IPS DF 4.7 (cell line): Measurements from ENCODE around the gene DEFB108B.
A peak's percentile ranks its signal among the peaks of the same experiment; 100 is the strongest.
"Not testable (repeated sequence)": the region's sequence is repeated elsewhere in the genome, so short reads cannot be mapped to it uniquely, and the experiment has no call there.

Experiments used
- DNase-seq: peaks from one replicate; pipeline ENCODE4 v3.0.0-alpha.2; 2013; ENCODE audit warnings: low spot score; ENCODE audit errors: extremely low read depth

Gene DEFB108B

DNA sequence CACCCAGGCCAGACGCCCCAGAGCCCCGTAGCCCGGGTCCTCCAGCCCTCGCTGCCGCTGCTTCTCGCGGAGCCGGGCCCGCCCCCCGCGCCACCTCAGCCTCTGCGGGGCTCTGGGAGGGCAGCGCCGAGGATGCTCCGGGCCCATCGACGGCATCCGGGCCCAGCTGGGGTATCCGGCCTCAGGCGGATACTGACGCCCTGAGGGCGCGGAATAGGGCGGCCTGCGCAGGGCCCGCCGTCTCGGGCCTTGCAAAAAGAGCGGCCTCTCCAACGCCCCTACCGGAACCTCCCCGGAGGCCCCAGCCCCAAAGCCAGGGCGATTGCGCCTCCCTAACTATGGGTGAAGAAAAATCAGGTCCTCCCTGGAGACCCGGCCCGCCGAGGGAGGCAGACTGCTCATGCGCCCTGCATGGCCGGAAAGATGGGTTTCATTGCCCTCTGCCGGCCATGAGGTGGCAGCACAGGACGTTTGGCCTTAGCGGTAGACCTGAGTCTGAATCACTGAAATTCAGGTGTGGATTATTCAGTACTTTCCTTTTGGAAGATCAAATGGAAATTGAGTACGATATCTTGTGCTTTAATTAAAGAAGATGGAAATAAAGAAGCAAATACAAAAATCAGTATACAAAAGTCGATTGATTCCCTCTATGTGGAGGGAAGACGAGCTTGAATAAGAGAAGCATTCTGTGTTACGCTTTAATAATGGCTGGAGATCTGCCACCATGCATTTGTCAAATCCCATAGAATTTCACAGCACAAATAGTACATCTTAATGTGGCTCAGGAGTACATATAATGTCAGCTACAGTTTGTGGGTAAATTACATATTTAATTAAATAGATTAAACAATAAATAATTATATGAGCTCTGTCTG lies 19.3 kb upstream of the DEFB108B start:
- not testable (repeated sequence) for DNase-seq

DNA sequence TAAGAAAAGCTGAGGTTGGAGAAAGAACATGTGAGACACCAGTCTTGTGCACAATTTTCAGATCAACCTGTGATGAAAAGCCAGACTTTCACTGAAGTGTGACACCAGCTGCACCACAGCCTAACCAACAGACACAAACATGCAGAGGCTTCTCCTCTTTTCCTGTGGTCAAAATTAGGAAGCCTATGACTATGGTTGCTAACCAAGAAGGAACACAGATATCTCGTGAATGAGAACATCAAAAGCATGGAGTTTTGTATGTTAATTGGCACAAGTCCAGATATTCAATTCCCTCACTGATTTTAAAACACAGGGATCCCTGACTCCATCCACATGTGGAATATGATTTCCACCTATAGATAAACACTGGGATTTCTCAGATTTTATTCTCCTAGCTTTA lies 11.5 kb upstream of the DEFB108B start:
- not testable (repeated sequence) for DNase-seq

DNA sequence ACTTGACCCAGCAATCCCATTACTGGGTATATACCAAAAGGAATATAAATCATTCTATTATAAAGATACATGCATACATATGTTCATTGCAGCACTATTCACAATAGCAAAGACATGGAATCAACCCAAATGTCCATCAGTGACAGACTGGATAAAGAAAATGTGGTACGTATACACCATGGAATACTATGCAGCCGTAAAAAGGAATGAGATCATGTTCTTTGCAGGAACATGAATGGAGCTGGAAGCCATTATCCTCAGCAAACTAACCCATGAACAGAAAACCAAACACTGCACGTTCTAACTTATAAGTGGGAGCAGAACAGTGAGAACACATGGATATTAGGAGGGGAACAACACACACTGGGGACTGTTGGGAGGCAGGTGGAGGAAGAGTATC lies 3.8 kb upstream of the DEFB108B start:
- DNase-seq = not testable (repeated sequence)

DNA sequence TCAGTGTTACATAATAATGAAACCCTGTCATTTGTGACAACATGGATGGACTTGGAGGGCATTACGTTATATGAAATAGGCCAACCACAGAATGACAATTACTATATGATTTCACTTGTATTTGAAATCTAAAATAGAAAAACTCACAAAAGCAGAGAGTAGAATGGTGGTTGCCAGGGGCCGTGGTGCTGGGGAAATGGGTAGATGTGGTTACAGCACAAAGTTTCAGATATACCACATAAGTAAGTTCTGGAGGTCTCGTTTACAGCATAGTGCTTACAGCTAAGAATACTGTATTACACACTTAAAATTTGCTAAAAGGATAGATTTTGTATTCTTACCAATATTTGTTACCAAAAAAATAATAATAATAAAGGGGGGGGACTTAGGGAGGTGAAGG lies 3.3 kb upstream of the DEFB108B start:
- not testable (repeated sequence) for DNase-seq

DNA sequence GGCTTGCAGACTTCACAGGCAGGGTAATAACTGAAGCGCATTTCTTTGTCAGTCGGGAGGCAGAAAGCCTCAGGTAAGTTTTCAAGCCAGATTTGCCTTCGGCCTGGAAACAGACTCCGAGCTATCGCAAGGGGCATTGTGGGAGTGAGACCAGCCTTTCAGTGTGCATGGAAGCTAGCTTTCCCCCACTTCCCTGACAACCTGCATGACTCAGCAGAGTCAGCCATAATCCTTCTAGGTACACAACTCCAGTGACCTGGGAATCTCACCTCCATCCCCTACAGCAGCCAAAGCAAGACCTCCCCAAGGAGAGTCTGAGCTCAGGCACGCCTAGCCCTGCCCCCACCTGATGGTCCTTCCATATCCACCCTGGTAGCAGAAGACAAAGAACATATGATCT lies 9.7 kb downstream of the DEFB108B start:
- not testable (repeated sequence) for DNase-seq

DNA sequence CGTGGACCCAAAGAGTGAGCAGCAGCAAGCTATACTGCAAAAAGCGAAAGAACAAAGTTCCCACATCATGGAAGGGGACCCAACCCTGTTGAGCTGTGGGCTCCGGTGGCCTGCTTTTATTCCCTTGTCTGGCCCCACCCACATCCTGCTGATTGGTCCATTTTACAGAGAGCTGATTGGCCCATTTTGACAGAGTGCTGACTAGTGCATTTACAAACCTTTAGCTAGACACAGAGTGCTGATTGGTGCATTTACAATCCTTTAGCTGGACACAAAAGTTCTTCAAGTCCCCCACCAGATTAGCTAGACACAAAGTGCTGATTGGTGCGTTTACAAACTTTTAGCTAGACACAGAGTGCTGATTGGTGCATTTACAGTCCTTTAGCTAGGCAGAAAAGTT lies 10.4 kb downstream of the DEFB108B start:
- DNase-seq = not testable (repeated sequence)

DNA sequence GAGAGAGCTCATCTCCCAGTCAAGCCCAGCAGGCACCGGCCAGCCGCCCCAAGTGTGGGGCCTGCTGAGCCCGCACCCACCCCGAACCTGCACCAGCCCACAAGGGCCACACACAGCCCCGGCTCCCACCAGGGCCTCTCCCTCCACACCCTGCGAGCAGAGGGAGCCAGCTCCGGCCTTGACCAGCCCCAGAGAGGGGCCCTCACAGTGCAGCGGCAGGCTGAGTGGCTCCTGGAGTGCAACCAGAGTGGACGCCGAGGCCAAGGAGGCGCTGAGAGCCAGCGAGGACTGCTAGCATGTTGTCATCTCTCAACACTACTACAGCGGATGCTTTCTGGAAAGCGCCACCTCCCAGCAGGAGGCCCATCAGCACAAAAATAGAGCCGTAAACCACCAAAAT lies 10.9 kb downstream of the DEFB108B start:
- DNase-seq = peak; percentile 19

DNA sequence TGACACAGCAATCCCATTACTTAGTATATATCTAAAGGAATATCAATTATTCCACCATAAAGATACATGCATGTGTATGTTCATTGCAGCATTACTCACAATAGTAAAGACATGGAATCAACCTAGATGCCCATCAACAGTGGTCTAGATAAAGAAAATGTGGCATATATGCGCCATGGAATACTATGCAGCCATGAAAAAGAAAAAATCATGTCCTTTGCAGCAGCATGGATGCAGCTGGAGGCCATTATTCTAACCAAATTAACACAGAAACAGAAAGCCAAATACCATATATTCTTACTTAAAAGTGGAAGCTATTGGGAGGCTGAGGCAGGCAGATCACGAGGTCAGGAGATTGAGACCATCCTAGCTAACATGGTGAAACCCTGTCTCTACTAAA lies 20.9 kb downstream of the DEFB108B start:
- DNase-seq = not testable (repeated sequence)

DNA sequence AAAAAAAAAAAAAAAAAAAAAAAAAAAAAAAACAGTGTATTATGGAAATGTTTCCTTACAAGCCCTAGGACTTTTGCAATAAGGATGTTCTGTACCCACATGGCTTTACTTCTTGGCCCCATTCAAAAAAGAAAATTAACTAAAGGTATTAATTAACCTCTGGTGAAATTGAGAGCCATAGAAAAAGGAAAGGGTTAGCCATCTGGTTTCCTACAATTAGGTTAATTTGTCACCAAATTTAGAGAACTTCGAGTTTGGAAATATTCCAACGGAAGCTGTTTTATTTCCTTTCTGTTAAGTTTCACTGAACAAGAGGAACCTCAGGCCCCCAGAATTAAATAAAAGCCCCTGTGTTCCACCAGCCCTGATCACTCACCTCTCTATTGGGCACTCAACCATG lies 22.9 kb downstream of the DEFB108B start:
- not testable (repeated sequence) for DNase-seq

DNA sequence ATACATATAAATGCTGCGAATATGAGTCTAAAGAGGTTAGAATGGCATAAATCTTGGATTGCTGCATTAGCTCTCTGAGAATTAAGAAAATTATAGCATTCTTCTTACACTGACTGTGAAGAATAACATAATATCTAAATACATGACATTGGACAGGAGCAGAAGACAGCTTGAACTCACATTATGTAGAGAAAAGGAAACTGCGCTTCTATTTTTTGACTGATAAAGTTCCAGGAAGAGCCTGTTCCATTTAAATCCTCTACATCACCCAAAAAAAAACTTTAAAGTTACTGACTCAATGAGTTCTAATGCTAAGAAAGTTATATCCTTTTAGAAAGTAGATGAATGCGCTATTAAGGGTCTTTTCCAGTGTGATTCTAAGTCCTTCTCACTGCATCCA lies 27.8 kb downstream of the DEFB108B start:
- not testable (repeated sequence) for DNase-seq

DNA sequence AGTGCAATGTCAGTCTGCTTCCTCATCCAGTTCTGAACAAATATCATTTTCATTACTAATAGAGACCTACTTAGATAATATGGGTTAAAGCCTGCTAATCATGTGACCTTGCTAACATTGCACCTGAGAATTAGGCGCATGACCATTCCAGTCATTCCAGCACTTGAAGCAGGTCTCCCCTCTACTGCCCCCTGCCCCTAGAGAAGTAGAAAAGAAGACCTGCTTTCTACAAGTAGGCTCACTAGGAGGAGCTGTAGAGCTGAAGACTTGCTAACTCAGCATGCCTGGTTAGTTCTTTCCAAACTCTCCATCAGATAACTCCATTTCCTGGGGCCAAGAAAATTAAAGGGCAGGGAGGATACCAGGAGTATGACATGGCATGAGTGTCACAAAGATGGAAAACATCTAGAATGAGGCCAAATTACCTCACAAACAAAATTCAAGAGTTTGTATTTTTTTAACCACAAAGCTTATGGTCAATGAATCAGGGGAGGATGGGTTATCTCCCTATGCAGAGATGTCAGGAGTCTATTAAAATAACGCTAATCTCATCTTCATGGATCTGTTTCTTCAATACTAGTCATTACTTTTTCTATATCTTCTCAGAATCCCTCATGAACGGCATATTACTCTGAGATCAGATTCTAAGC lies 31.1 kb downstream of the DEFB108B start:
- DNase-seq = peak; percentile 56

DNA sequence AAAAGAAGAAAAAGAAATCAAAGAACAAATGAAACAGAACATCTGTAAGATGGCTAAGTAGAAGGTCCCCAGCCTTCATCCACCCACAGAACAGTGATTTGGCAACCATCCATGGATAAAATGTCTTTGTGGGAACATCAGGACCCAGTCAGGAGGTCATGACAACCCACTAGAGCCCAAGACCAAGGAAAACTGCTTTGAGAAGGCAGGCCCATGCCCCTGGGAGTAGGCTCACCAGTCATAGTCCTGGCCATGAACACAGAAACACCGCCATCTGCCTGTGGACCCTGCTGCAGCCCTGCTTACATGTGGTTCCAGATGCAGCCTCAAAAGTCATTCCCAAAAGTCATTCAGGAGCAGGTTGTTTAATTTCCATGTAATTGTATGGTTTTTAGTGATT lies 34.2 kb downstream of the DEFB108B start:
- DNase-seq = not testable (repeated sequence)

DNA sequence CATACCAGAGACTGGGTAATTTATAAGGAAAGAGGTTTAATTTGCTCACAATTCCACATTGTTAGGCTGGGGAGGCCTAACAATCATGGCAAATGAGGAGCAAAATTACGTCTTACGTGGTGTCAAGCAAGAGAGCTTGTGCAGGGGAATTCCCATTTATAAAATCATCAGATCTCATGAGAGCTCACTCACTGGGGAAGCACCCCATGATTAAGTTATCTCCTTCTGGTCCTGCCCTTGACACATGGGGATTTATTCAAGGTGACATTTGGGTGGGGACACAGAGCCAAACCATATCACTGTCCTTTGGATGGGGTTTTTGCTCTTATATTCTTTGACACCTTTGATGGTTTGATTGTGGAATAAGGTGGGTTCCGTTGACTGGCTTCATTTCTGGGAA lies 36.9 kb downstream of the DEFB108B start:
- not testable (repeated sequence) for DNase-seq

DNA sequence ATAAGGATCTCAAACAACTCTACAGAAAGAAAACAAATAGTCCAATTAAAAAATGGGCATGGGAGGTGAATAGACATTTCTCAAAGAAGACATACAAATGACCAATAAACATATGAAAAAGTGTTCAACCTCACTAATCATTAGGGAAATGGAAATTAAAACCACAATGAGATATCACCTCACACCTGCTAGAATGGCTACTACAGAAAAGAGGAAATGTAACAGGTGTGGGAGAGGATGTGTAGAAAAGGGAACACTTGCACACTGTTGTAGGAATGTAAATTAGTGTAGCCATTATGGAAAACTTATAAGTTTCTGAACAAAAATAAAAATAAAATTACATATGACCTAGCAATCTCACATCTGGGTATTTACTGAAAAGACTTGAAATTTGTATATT lies 37.7 kb downstream of the DEFB108B start:
- not testable (repeated sequence) for DNase-seq

DNA sequence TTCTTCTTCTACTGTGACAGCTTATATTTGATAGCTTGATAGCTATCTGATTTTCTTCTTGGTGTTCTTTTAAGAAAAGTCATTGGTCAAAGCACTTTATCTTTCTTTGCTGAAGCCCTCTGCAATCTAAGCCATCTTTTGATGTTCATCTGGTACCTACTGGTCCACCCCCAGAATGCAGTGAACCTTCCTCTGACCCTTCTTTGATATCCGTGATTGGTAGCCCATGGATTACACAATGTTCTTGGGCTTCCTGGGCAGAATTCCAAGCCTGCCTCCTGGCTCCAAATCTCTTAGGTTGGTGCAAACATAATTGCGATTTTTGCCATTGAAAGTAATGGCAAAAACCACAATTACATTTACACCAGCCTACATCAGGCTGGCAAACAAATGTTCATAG lies 43.3 kb downstream of the DEFB108B start:
- not testable (repeated sequence) for DNase-seq

DNA sequence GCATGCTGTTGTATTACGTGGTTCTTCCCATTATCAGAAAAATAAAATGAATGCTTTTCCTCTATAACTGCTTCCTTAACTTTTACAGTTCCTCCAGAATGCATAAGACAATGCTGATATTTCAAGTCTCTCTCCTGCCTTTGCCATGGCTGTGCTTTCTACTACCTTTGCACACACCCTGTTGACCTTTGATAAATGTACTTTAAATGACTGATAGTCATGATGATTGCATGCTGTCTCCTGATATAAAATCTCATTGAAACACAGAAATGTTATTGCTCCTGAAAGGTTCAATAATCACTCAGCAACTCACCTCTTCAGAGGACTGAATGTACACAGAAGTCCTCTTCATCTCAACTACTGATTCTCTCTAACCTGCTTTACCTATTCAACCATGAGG lies 45.1 kb downstream of the DEFB108B start, which contains the start of gene DEFB131B:
Gene DEFB131B, plus strand, starts transcription at position 395 of the 400 bp plus-strand sequence. Its CDS starts 0 bp downstream, at position 395.
- not testable (repeated sequence) for DNase-seq

DNA sequence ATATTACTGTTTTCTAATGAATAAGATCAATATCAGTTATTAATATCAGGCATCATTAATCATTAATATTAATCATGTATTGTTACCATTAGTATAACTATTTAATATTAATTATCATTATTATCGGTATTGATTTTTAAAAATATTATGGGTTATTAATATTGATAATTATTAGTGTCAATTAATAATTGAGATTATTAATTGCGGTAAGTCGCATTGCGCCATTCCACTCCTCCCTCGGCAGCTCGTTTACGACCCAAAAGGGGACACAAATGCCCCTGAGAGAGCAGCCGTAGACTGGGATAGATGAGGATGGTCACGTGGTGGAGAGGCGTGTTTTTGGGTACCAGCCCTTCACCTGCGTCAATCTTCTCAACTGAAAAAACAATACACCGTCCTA lies 52.8 kb downstream of the DEFB108B start:
- DNase-seq = not testable (repeated sequence)
